ENCODE measurements around the gene COX8C. TPM values are rescaled to one million over a fixed set of nuclear protein-coding genes. Genes with fewer than 3 reads are reported as not detected.

The COX8C gene
- total RNA-seq, 1 experiment from 2014 or later = not detected

- ChIA-PET RAD21 (ENCODE audit: low non-redundant PET in 1 of 2, low total read pairs in 2 of 2, uncharacterized antibody in 2 of 2, unreplicated experiment in 2 of 2) (no interaction called here), CTCF (no interaction called here), POLR2A (no interaction called here)
- no peak overlapping the region for H2AFZ ChIP-seq (ENCODE audit: low read depth, low read length, poor library complexity, severe bottlenecking)
- no peak overlapping the region for H3K27ac ChIP-seq (ENCODE audit: low read depth, low read length)
- no peaks in the 10 kb centered on the region for H3K36me3 ChIP-seq (ENCODE audit: control insufficient read depth in 1 of 2, insufficient read depth in 2 of 2, low read length in 2 of 2)
- no peaks in the 10 kb centered on the region for H3K9me3 ChIP-seq (ENCODE audit: control insufficient read depth in 1 of 2, insufficient read depth in 1 of 2, low read depth in 1 of 2, low read length in 2 of 2)
- H3K9ac ChIP-seq (ENCODE audit: low read length) = no peak overlapping the region
- no peaks in the 10 kb centered on the region for H3K27me3 ChIP-seq (ENCODE audit: insufficient read depth, low read length)
- BruUV-seq (replicated peaks) = no TSS peak
- peaks cover 0 to 19% of the 10 kb centered on the region in 2 experiments; a peak in 2 of 4 replicates for H3K4me1 ChIP-seq (ENCODE audit: control insufficient read depth in 1 of 2, insufficient read depth in 2 of 2, low read length in 2 of 2)
- ATAC-seq (no peak), DNase-seq (ENCODE audit: low read depth, low spot score) (no peak)
- TF ChIP-seq CBX3 (IDR thresholded peaks at IDR 0.05; ENCODE audit: low read depth) (no peak), ATF3 (IDR thresholded peaks at IDR 0.05) (no peak), MAX (IDR thresholded peaks at IDR 0.05) (no peak), RAD21 (IDR thresholded peaks at IDR 0.05; ENCODE audit: low read depth) (no peak), ZNF274 (IDR thresholded peaks at IDR 0.05; ENCODE audit: low read depth, low read length) (no peak), CEBPB (IDR thresholded peaks at IDR 0.05; ENCODE audit: low read depth) (no peak), TCF7L2 (IDR thresholded peaks at IDR 0.05; ENCODE audit: borderline replicate concordance, extremely low read depth, insufficient read depth, insufficient read length) (no peak), SRF (IDR thresholded peaks at IDR 0.05; ENCODE audit: low read depth) (no peak), SIN3A (IDR thresholded peaks at IDR 0.05; ENCODE audit: low read depth) (no peak), POLR2A (IDR thresholded peaks at IDR 0.05; ENCODE audit: borderline replicate concordance, extremely low read depth, insufficient read depth, insufficient read length) (no peak), ELF1 (IDR thresholded peaks at IDR 0.05; ENCODE audit: borderline replicate concordance, low read depth) (no peak), FOSL1 (IDR thresholded peaks at IDR 0.05; ENCODE audit: low read depth) (no peak), EZH2 (IDR thresholded peaks at IDR 0.05) (no peak)
- TF ChIP-seq, protein P1, sequence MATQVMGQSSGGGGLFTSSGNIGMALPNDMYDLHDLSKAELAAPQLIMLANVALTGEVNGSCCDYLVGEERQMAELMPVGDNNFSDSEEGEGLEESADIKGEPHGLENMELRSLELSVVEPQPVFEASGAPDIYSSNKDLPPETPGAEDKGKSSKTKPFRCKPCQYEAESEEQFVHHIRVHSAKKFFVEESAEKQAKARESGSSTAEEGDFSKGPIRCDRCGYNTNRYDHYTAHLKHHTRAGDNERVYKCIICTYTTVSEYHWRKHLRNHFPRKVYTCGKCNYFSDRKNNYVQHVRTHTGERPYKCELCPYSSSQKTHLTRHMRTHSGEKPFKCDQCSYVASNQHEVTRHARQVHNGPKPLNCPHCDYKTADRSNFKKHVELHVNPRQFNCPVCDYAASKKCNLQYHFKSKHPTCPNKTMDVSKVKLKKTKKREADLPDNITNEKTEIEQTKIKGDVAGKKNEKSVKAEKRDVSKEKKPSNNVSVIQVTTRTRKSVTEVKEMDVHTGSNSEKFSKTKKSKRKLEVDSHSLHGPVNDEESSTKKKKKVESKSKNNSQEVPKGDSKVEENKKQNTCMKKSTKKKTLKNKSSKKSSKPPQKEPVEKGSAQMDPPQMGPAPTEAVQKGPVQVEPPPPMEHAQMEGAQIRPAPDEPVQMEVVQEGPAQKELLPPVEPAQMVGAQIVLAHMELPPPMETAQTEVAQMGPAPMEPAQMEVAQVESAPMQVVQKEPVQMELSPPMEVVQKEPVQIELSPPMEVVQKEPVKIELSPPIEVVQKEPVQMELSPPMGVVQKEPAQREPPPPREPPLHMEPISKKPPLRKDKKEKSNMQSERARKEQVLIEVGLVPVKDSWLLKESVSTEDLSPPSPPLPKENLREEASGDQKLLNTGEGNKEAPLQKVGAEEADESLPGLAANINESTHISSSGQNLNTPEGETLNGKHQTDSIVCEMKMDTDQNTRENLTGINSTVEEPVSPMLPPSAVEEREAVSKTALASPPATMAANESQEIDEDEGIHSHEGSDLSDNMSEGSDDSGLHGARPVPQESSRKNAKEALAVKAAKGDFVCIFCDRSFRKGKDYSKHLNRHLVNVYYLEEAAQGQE (IDR thresholded peaks at IDR 0.05; ENCODE audit: low read depth) = no peak
- TF ChIP-seq, protein P2, sequence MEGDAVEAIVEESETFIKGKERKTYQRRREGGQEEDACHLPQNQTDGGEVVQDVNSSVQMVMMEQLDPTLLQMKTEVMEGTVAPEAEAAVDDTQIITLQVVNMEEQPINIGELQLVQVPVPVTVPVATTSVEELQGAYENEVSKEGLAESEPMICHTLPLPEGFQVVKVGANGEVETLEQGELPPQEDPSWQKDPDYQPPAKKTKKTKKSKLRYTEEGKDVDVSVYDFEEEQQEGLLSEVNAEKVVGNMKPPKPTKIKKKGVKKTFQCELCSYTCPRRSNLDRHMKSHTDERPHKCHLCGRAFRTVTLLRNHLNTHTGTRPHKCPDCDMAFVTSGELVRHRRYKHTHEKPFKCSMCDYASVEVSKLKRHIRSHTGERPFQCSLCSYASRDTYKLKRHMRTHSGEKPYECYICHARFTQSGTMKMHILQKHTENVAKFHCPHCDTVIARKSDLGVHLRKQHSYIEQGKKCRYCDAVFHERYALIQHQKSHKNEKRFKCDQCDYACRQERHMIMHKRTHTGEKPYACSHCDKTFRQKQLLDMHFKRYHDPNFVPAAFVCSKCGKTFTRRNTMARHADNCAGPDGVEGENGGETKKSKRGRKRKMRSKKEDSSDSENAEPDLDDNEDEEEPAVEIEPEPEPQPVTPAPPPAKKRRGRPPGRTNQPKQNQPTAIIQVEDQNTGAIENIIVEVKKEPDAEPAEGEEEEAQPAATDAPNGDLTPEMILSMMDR (IDR thresholded peaks at IDR 0.05 in 2 of 3, conservative IDR thresholded peaks at IDR 0.05 in 1 of 3; ENCODE audit: borderline replicate concordance in 1 of 3, insufficient read depth in 1 of 3, low read depth in 2 of 3, low read length in 2 of 3) = no peak
- H3K4me3 ChIP-seq (replicated peaks in 1 of 2; ENCODE audit: low read depth in 1 of 2, low read length in 2 of 2) = no peak overlapping the region
- intact Hi-C loops (cut with micrococcal nuclease) = no loop called here
- H4K20me1 ChIP-seq (ENCODE audit: insufficient read depth) = peaks cover 5% of the 10 kb centered on the region; the same call in 1 of the 2 replicates
- no peaks in the 10 kb centered on the region for H3K9me2 ChIP-seq (ENCODE audit: insufficient read depth)
- peaks cover 94% of the 10 kb centered on the region for H3K79me2 ChIP-seq (ENCODE audit: insufficient read depth, low read length)
- no peak overlapping the region for H3K4me2 ChIP-seq (ENCODE audit: low read length)
These were observed 27.0 kb upstream of the COX8C start for GRCh38 chr14:93319958-93320357.
